ENCODE results near the gene ECT2L. TPM values are rescaled to one million over a fixed set of nuclear protein-coding genes. Genes with fewer than 3 reads are reported as not detected.
A peak's percentile ranks its signal among the peaks of the same experiment; 100 is the strongest.

Gene ECT2L
- total and polyA plus RNA-seq, 2 experiments from 2014 or later: 0.03 to 0.15 TPM

DNA sequence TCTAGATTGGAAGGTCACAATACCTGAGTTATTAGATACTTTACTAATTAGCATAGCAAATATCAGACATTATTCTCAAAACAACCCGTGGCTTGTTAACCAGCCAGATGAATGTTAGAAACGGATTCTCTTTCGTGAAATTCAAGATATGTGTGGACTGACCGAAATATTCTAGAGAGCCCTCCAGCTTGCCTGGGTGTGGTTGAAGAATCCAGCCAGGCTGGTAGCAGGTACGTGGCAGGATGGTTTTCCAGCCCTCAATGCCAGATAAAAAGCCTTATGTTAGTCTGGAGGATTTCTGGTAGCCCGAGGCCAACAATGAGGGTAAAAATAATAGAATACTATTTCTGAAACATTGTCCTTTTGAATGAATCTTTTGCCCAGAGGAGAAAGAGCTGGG is 19.3 kb downstream of the ECT2L start (continued):
- TF ChIP-seq, protein P1, sequence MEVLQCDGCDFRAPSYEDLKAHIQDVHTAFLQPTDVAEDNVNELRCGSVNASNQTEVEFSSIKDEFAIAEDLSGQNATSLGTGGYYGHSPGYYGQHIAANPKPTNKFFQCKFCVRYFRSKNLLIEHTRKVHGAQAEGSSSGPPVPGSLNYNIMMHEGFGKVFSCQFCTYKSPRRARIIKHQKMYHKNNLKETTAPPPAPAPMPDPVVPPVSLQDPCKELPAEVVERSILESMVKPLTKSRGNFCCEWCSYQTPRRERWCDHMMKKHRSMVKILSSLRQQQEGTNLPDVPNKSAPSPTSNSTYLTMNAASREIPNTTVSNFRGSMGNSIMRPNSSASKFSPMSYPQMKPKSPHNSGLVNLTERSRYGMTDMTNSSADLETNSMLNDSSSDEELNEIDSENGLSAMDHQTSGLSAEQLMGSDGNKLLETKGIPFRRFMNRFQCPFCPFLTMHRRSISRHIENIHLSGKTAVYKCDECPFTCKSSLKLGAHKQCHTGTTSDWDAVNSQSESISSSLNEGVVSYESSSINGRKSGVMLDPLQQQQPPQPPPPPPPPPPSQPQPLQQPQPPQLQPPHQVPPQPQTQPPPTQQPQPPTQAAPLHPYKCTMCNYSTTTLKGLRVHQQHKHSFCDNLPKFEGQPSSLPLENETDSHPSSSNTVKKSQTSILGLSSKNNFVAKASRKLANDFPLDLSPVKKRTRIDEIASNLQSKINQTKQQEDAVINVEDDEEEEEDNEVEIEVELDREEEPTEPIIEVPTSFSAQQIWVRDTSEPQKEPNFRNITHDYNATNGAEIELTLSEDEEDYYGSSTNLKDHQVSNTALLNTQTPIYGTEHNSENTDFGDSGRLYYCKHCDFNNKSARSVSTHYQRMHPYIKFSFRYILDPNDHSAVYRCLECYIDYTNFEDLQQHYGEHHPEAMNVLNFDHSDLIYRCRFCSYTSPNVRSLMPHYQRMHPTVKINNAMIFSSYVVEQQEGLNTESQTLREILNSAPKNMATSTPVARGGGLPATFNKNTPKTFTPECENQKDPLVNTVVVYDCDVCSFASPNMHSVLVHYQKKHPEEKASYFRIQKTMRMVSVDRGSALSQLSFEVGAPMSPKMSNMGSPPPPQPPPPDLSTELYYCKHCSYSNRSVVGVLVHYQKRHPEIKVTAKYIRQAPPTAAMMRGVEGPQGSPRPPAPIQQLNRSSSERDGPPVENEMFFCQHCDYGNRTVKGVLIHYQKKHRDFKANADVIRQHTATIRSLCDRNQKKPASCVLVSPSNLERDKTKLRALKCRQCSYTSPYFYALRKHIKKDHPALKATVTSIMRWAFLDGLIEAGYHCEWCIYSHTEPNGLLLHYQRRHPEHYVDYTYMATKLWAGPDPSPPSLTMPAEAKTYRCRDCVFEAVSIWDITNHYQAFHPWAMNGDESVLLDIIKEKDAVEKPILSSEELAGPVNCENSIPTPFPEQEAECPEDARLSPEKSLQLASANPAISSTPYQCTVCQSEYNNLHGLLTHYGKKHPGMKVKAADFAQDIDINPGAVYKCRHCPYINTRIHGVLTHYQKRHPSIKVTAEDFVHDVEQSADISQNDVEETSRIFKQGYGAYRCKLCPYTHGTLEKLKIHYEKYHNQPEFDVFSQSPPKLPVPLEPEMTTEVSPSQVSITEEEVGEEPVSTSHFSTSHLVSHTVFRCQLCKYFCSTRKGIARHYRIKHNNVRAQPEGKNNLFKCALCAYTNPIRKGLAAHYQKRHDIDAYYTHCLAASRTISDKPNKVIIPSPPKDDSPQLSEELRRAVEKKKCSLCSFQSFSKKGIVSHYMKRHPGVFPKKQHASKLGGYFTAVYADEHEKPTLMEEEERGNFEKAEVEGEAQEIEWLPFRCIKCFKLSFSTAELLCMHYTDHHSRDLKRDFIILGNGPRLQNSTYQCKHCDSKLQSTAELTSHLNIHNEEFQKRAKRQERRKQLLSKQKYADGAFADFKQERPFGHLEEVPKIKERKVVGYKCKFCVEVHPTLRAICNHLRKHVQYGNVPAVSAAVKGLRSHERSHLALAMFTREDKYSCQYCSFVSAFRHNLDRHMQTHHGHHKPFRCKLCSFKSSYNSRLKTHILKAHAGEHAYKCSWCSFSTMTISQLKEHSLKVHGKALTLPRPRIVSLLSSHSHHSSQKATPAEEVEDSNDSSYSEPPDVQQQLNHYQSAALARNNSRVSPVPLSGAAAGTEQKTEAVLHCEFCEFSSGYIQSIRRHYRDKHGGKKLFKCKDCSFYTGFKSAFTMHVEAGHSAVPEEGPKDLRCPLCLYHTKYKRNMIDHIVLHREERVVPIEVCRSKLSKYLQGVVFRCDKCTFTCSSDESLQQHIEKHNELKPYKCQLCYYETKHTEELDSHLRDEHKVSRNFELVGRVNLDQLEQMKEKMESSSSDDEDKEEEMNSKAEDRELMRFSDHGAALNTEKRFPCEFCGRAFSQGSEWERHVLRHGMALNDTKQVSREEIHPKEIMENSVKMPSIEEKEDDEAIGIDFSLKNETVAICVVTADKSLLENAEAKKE (CRISPR knock-in tag; IDR thresholded peaks at IDR 0.05): no peak
- TF ChIP-seq, protein P2, sequence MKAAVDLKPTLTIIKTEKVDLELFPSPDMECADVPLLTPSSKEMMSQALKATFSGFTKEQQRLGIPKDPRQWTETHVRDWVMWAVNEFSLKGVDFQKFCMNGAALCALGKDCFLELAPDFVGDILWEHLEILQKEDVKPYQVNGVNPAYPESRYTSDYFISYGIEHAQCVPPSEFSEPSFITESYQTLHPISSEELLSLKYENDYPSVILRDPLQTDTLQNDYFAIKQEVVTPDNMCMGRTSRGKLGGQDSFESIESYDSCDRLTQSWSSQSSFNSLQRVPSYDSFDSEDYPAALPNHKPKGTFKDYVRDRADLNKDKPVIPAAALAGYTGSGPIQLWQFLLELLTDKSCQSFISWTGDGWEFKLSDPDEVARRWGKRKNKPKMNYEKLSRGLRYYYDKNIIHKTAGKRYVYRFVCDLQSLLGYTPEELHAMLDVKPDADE (IDR thresholded peaks at IDR 0.05): no peak
- no peak for TF ChIP-seq EZH2 (IDR thresholded peaks at IDR 0.05; ENCODE audit: low read depth, unreplicated experiment)

DNA sequence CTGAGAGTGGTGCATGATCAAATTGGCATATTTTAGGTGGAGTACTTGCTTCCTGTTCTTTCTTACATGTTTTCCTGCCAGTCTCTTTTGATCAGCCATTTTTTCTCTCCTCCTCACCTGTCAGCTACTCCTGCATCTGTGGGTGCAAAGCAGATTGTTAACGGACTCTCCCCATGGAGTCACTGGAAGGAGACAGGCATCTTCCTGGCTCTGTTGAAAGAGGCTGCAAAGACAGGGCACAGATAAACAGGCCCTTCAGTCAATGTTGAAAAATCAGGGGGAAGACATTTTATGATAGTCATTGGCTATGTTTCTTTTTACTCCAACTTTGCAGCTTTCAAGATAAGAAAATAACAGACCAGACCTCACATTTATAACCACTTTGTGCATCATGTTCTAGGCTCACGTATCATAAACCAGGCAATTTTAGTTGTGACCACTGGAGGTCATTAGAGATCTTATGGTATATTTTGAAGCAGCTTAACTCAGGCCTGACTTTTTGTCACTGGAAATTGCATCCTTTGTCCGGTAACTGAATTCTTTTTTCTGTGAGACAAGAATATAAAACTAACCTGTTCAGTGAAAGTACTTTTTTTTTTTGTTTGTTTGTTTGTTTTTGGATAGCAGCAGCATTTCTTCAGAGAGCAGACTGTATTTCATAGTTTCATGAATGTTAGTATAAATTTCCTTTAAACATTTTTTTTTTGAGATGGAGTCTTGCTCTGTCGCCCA is 20.1 kb downstream of the ECT2L start:
- no peaks in the 10 kb centered on the region for H3K9me2 ChIP-seq (ENCODE audit: insufficient read depth)
- no peaks in the 10 kb centered on the region for H3K36me3 ChIP-seq (ENCODE audit: insufficient read depth)
- Mint-ChIP-seq H3K4me3 (no peak overlapping the region), H3K27ac (0 out of 2 replicates have a peak overlapping the region, but pooled peaks have one; percentile 65), H3K9me3 (no peaks in the 10 kb centered on the region), H3K36me3 (ENCODE audit: low read depth) (no peaks in the 10 kb centered on the region), H3K27me3 (ENCODE audit: insufficient read depth, low read depth, poor library complexity) (peaks cover 9% of the 10 kb centered on the region), H3K4me1 (peaks cover 22% of the 10 kb centered on the region)
- H4K20me1 ChIP-seq (replicated peaks; ENCODE audit: insufficient read depth): no peaks in the 10 kb centered on the region
- H3K4me2 ChIP-seq: no peak overlapping the region
- H3K4me1 ChIP-seq (ENCODE audit: insufficient read depth): peaks cover 18% of the 10 kb centered on the region
- H3K4me3 ChIP-seq: no peak overlapping the region
- TF ChIP-seq ZNF114 (CRISPR knock-in tag; IDR thresholded peaks at IDR 0.05): no peak
- TF ChIP-seq, protein P3, sequence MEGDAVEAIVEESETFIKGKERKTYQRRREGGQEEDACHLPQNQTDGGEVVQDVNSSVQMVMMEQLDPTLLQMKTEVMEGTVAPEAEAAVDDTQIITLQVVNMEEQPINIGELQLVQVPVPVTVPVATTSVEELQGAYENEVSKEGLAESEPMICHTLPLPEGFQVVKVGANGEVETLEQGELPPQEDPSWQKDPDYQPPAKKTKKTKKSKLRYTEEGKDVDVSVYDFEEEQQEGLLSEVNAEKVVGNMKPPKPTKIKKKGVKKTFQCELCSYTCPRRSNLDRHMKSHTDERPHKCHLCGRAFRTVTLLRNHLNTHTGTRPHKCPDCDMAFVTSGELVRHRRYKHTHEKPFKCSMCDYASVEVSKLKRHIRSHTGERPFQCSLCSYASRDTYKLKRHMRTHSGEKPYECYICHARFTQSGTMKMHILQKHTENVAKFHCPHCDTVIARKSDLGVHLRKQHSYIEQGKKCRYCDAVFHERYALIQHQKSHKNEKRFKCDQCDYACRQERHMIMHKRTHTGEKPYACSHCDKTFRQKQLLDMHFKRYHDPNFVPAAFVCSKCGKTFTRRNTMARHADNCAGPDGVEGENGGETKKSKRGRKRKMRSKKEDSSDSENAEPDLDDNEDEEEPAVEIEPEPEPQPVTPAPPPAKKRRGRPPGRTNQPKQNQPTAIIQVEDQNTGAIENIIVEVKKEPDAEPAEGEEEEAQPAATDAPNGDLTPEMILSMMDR (conservative IDR thresholded peaks at IDR 0.05; ENCODE audit: low read depth in 2 of 2): peak; percentile 78 to 80
- ATAC-seq: peak; percentile 52
- H3K27me3 ChIP-seq (ENCODE audit: insufficient read depth): no peaks in the 10 kb centered on the region
- H3K79me2 ChIP-seq (replicated peaks; ENCODE audit: insufficient read depth): no peaks in the 10 kb centered on the region
- H3K27ac ChIP-seq (ENCODE audit: low read depth): no peak overlapping the region
- no peak overlapping the region for H2AFZ ChIP-seq
- peak; percentile 76 for DNase-seq (ENCODE audit: low spot score)
- no peaks in the 10 kb centered on the region for H3F3A ChIP-seq (replicated peaks; ENCODE audit: low read depth)
